GM12891 (cell line): ENCODE results near the gene MYL6.

Source experiments
- PAX5 ChIP-seq: IDR thresholded peaks from 2 replicates; pipeline ENCODE4 v1.6.1; 2011; ENCODE audit warnings: low read length, moderate library complexity, mild to moderate bottlenecking; ENCODE audit not compliant: insufficient read depth, severe bottlenecking
- POLR2A ChIP-seq: IDR thresholded peaks from 2 replicates; pipeline ENCODE4 v1.6.1; 2011; ENCODE audit warnings: low read depth, low read length, control low read depth
- POLR2AphosphoS5 ChIP-seq: IDR thresholded peaks from 2 replicates; pipeline ENCODE4 v1.6.1; 2011; ENCODE audit warnings: low read depth, low read length, control low read depth
- POU2F2 ChIP-seq: IDR thresholded peaks from 2 replicates; pipeline ENCODE4 v1.6.1; 2011; ENCODE audit warnings: low read depth, mild to moderate bottlenecking, control low read depth, low read length, moderate library complexity
- SPI1 ChIP-seq: IDR thresholded peaks from 2 replicates; pipeline ENCODE4 v1.6.1; 2011; ENCODE audit warnings: low read depth, low read length, control low read depth
- TAF1 ChIP-seq: IDR thresholded peaks from 2 replicates; pipeline ENCODE4 v1.6.1; 2011; ENCODE audit warnings: low read depth, low read length, control low read depth

- no peak for TF ChIP-seq POLR2A
- TF ChIP-seq POLR2AphosphoS5, result no peak
- TF ChIP-seq POU2F2, result no peak
- TF ChIP-seq PAX5, result no peak
- TF ChIP-seq TAF1, result no peak
- no peak for TF ChIP-seq SPI1
Observed at GRCh38 chr12:56154818-56155217, 3.3 kb upstream of the MYL6 start.
